ENCODE measurements around the gene CROCC2. TPM values are rescaled to one million over a fixed set of nuclear protein-coding genes. Genes with fewer than 3 reads are reported as not detected.

The CROCC2 gene
- total and polyA plus RNA-seq, 2 donors (not counting 1 experiment from before 2014, with no cell fraction given), result not detected

DNA sequence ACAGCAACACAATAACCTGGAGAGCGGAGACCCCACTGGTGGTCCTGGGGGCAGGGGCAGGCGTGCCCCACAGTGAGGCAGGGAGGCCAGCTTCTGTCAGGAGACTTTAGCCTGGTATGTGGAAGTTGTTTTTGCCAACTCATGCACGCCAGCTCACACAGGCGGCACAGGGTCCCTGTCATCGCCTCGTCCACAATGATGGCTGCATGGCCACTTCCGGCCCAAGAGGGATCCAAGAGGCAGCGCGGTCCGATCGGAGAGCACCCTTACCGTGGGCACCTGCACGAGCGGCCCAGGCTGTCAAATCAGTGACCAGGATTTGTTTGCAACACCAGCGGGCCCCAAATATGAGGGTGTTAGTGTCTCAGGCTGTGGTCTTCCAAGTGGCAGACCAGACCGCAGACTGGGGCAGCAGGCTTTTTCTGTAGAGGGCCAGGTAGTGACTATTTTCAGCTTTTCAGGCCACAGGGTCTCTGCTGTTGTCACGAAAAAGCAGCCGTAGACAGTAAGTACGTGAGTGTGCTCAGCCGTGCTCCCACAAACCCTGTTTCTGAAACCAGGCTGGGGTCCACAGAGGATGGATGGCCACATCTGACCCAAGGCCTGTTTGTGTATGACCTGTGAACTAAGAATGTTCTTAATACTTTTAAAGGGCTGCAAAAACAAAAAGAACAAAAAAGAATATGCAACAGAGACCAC lies 113.5 kb downstream of the CROCC2 start:
- Histone ChIP-seq H3K79me2 (ENCODE audit: control insufficient read depth, insufficient read depth, low read length) (no peaks in the 10 kb centered on the region), H3K27me3 (replicated peaks in 1 of 4; ENCODE audit: control extremely low read depth in 1 of 4, control insufficient read depth in 3 of 4, insufficient read depth in 4 of 4, low read length in 3 of 4) (no peaks in the 10 kb centered on the region), H3K9me3 (ENCODE audit: control extremely low read depth in 1 of 3, control insufficient read depth in 2 of 3, insufficient read depth in 1 of 3, low read length in 2 of 3) (peaks cover 0 to 11% (median 5%) of the 10 kb centered on the region in 3 donors), H3K9ac (ENCODE audit: low read length) (no peak overlapping the region), H3K36me3 (replicated peaks in 1 of 2; ENCODE audit: control extremely low read depth in 1 of 2, control insufficient read depth in 1 of 2, extremely low read depth in 1 of 2, insufficient read depth in 2 of 2, low read length in 1 of 2) (no peaks in the 10 kb centered on the region), H4K20me1 (ENCODE audit: control insufficient read depth, insufficient read depth, low read length, poor library complexity, severe bottlenecking) (no peaks in the 10 kb centered on the region), H2AFZ (ENCODE audit: insufficient read depth, low read depth, low read length, poor library complexity, severe bottlenecking) (no peak overlapping the region), H3K4me2 (replicated peaks; ENCODE audit: low read depth, low read length, poor library complexity, severe bottlenecking) (no peak overlapping the region), H3K4me3 (ENCODE audit: control extremely low read depth in 1 of 5, extremely low read depth in 1 of 5, insufficient read depth in 1 of 5, low read depth in 2 of 5, low read length in 4 of 5) (no peak overlapping the region), H3K4me1 (ENCODE audit: control insufficient read depth in 2 of 2, insufficient read depth in 2 of 2, low read length in 2 of 2) (no peaks in the 10 kb centered on the region), H3K27ac (ENCODE audit: low read length in 2 of 2) (no peak overlapping the region)
- Mint-ChIP-seq H3K4me1 (no peaks in the 10 kb centered on the region), H3K9me3 (ENCODE audit: insufficient read depth) (no peaks in the 10 kb centered on the region), H3K27ac (no peak overlapping the region), H3K4me3 (no peak overlapping the region), H3K27me3 (no peaks in the 10 kb centered on the region)
- ChIA-PET CTCF (no interaction called here), POLR2A (no interaction called here)
- ATAC-seq (ENCODE audit: low read depth) (no peak), DNase-seq (no peak)
- intact Hi-C loops (cut with micrococcal nuclease), result no loop called here
- TF ChIP-seq, protein P1, sequence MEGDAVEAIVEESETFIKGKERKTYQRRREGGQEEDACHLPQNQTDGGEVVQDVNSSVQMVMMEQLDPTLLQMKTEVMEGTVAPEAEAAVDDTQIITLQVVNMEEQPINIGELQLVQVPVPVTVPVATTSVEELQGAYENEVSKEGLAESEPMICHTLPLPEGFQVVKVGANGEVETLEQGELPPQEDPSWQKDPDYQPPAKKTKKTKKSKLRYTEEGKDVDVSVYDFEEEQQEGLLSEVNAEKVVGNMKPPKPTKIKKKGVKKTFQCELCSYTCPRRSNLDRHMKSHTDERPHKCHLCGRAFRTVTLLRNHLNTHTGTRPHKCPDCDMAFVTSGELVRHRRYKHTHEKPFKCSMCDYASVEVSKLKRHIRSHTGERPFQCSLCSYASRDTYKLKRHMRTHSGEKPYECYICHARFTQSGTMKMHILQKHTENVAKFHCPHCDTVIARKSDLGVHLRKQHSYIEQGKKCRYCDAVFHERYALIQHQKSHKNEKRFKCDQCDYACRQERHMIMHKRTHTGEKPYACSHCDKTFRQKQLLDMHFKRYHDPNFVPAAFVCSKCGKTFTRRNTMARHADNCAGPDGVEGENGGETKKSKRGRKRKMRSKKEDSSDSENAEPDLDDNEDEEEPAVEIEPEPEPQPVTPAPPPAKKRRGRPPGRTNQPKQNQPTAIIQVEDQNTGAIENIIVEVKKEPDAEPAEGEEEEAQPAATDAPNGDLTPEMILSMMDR (IDR thresholded peaks at IDR 0.05), result no peak
- no peak for TF ChIP-seq EZH2 (IDR thresholded peaks at IDR 0.05; ENCODE audit: borderline replicate concordance, insufficient read depth, low read depth, low read length, poor library complexity, severe bottlenecking)
- 94% methylated on average over 20 of the region's 20 CpGs for WGBS (ENCODE audit: insufficient coverage)

- H3K4me2 ChIP-seq (replicated peaks; ENCODE audit: low read depth, low read length, poor library complexity, severe bottlenecking), result no peak overlapping the region
- peaks cover 0 to 15% (median 10%) of the 10 kb centered on the region in 3 donors for H3K9me3 ChIP-seq (ENCODE audit: control extremely low read depth in 1 of 3, control insufficient read depth in 2 of 3, insufficient read depth in 1 of 3, low read length in 2 of 3)
- ChIA-PET POLR2A (interaction anchor here (0.6 kb wide), 1 partner anchor 73 kb away, joined by 3 read pairs; no protein-coding TSS in a partner anchor), CTCF (no interaction called here)
- no peaks in the 10 kb centered on the region for H4K20me1 ChIP-seq (ENCODE audit: control insufficient read depth, insufficient read depth, low read length, poor library complexity, severe bottlenecking)
- Mint-ChIP-seq H3K9me3 (ENCODE audit: insufficient read depth) (peaks cover 4% of the 10 kb centered on the region), H3K27me3 (no peaks in the 10 kb centered on the region), H3K4me1 (no peaks in the 10 kb centered on the region), H3K4me3 (no peak overlapping the region), H3K27ac (no peak overlapping the region)
- no peak for TF ChIP-seq EZH2 (IDR thresholded peaks at IDR 0.05; ENCODE audit: borderline replicate concordance, insufficient read depth, low read depth, low read length, poor library complexity, severe bottlenecking)
- TF ChIP-seq, protein P1 (IDR thresholded peaks at IDR 0.05), result no peak
- no peaks in the 10 kb centered on the region for H3K27me3 ChIP-seq (replicated peaks in 1 of 4; ENCODE audit: control extremely low read depth in 1 of 4, control insufficient read depth in 3 of 4, insufficient read depth in 4 of 4, low read length in 3 of 4)
- DNase-seq, result no peak
- no peaks in the 10 kb centered on the region for H3K4me1 ChIP-seq (ENCODE audit: control insufficient read depth in 2 of 2, insufficient read depth in 2 of 2, low read length in 2 of 2)
- no peak overlapping the region for H2AFZ ChIP-seq (ENCODE audit: insufficient read depth, low read depth, low read length, poor library complexity, severe bottlenecking)
- H3K79me2 ChIP-seq (ENCODE audit: control insufficient read depth, insufficient read depth, low read length), result no peaks in the 10 kb centered on the region
- H3K9ac ChIP-seq (ENCODE audit: low read length), result no peak overlapping the region
- no peak for ATAC-seq (ENCODE audit: low read depth)
- H3K4me3 ChIP-seq (ENCODE audit: control extremely low read depth in 1 of 5, extremely low read depth in 1 of 5, insufficient read depth in 1 of 5, low read depth in 2 of 5, low read length in 4 of 5), result no peak overlapping the region
- no peak overlapping the region for H3K27ac ChIP-seq (ENCODE audit: low read length in 2 of 2)
- intact Hi-C loops (cut with micrococcal nuclease), result no loop called here
- no peaks in the 10 kb centered on the region for H3K36me3 ChIP-seq (replicated peaks in 1 of 2; ENCODE audit: control extremely low read depth in 1 of 2, control insufficient read depth in 1 of 2, extremely low read depth in 1 of 2, insufficient read depth in 2 of 2, low read length in 1 of 2)
- 97% methylated on average over 9 of the region's 10 CpGs for WGBS (ENCODE audit: insufficient coverage)
Measured at GRCh38 chr2:241020201-241020600, 114.1 kb downstream of the CROCC2 start.

Data from B cell (primary cell).